NCI-H1930 (cell line): Measurements from ENCODE around the gene B4GALNT4.
"Not testable (repeated sequence)": the region's sequence is repeated elsewhere in the genome, so short reads cannot be mapped to it uniquely, and the experiment has no call there.

Experiments used
- DNase-seq, 2 experiments: peaks; one replicate each; lab custom pipeline; 2025; lab: John Stamatoyannopoulos, UW

The B4GALNT4 gene, protein sequence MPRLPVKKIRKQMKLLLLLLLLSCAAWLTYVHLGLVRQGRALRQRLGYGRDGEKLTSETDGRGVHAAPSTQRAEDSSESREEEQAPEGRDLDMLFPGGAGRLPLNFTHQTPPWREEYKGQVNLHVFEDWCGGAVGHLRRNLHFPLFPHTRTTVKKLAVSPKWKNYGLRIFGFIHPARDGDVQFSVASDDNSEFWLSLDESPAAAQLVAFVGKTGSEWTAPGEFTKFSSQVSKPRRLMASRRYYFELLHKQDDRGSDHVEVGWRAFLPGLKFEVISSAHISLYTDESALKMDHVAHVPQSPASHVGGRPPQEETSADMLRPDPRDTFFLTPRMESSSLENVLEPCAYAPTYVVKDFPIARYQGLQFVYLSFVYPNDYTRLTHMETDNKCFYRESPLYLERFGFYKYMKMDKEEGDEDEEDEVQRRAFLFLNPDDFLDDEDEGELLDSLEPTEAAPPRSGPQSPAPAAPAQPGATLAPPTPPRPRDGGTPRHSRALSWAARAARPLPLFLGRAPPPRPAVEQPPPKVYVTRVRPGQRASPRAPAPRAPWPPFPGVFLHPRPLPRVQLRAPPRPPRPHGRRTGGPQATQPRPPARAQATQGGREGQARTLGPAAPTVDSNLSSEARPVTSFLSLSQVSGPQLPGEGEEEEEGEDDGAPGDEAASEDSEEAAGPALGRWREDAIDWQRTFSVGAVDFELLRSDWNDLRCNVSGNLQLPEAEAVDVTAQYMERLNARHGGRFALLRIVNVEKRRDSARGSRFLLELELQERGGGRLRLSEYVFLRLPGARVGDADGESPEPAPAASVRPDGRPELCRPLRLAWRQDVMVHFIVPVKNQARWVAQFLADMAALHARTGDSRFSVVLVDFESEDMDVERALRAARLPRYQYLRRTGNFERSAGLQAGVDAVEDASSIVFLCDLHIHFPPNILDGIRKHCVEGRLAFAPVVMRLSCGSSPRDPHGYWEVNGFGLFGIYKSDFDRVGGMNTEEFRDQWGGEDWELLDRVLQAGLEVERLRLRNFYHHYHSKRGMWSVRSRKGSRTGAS

DNA sequence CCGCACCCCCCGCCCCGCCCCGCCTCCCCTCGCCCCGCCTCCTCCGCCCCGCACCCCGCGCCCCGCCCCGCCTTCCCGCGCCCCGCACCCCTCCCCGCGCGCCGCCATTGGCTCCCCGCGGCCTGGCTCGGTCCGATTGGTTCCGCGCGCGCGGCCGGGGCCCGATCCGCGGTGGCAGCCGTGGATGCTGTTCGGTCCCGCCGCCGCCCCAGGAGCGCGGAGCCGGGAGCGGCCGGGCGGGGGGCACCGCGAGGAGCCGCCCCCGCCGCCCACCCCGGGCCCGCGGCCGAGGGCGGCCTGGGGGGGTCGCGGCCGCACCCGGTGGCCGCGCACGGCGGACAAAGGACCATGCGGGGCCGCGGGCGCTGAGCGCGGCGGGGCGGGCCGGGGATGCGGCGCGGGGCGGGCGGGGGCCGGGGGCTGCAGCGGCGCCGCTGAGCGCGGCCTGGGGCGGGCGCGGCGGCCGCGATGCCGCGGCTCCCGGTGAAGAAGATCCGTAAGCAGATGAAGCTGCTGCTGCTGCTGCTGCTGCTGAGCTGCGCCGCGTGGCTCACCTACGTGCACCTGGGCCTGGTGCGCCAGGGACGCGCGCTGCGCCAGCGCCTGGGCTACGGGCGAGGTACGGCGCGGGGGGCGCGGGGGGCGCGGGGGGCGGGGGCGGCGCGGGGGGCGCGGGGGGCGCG, at the start of gene B4GALNT4:
TSS of gene B4GALNT4 (plus strand) at position 164 of the 683 bp plus-strand sequence. CDS start at position 469, 305 bp downstream.
- peak; percentile 52 to 66 for DNase-seq

- DNase-seq, result not testable (repeated sequence)
Observed at GRCh38 chr11:319888-320273, 49.4 kb upstream of the B4GALNT4 start.

DNA sequence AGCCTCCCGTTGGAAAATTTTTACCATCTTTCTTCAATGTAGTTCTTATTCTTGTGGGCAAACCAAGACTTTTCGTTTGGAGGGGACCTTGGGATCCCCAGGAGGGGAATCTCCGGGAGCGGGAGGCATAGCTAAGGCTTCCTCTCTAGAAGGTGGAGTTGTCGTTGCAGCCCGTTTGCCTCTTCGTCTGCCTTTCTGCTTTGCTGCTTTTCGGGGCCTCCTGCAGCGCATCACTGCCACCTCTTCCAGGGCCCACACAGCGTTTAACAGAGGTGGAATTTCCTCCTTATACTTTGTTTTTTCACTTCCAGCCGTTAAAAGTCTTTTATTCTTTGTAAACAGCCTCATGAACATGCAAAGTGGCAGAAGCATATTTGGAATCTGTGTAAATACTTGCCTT, 45.1 kb upstream of the B4GALNT4 start:
- DNase-seq, result no peak

DNA sequence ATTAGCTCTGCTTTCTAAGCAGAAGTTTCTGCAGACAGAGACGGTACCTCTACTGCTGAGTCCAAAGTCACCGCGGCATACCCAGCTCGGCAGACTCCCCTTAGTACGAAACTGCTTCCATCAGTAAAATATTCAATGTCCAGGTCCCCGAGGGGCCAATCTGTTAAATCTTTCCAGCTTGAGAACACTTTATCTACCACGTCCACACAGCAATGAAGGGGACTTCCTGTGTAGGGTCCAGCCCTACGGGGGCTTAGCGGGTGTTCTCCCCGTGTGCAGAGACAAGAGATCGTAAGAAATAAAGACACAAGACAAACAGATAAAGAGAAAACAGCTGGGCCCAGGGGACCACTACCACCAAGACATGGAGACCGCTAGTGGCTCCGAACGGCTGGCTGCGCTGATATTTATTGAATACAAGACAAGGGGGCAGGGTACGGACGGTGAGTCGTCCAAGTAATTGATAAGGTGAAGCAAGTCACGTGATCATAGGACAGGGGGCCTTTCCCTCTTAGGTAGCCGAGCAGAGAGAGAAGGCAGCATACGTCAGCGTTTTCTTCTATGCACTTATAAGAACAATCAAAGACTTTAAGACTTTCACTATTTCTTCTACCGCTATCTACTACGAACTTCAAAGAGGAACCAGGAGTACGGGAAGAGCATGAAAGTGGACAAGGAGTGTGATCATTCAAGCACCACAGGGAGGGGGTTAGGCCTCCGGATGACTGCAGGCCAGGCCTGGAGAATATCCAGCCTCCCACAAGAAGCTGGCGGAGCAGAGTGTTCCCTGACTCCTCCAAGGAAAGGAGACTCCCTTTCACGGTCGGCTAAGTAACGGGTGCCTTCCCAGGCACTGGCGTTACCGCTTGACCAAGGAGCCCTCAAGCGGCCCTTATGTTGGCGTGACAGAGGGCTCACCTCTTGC, 44.4 kb upstream of the B4GALNT4 start:
- not testable (repeated sequence) for DNase-seq

DNA sequence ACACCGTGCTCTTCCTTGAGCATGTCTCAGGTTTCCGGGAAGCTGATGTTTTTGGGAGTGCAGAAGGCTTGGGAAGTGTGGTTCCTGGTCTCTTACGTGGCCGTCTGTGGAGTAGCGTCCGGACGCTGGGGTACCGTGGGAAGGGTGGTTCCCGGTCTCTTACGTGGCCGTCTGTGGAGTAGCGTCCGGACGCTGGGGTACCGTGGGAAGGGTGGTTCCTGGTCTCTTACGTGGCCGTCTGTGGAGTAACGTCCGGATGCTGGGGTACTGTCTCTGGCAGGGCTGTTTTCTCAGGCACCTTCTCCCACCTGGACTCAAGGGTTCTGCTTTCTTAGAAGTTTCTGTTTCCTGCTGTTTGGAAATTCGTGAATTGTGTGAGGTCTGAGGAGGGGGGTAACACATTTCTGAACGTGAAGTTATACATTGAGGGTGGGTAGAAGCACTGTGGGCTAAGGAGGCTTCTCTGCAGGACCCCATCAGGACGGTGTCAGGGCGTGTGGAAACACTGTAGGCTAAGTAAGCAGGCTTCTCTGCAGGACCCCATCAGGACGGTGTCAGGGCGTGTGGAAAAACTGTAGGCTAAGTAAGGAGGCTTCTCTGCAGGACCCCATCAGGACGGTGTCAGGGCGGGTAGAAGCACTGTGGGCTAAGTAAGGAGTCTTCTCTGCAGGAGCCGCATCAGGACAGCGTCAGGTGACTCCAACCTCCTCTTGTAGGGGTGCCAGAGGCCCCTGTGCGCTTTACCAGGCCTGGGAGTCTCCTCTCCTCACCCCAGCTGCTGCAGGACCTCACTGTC, 43.3 kb upstream of the B4GALNT4 start:
- no peak for DNase-seq

DNA sequence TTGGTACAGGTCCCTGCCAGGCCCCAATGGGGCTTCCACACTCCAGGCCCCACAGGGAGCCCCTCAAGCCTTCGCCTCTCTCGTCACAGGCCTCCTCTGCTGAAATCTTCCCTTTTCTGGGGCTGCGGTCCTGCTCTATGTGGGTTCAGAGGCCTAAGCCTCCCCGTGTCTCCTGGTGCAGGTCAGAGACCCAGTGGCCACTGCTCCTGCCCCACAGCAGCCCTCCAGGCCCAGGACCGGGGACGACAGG, 42.8 kb upstream of the B4GALNT4 start:
- no peak for DNase-seq

GRCh38 chr11:326842-327580, 42.3 kb upstream of the B4GALNT4 start:
- DNase-seq, result no peak

DNA sequence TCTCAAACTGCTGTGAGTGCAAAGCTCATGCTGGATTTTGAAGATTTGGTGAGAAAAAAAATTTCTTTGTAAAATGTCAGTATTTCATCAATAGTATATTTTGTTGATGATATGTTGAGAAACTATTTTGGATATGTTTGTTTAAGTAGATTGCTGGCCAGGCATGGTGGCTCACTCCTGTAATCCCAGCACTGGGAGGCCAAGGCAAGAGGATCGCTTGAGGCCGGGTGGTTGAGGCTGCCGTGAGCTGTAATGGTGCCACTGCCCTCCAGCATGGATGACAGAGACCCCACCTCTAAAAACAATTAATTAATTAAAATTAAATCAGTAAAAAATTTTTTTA, 41.7 kb upstream of the B4GALNT4 start:
- DNase-seq, result no peak

- DNase-seq, result no peak
Observed at GRCh38 chr11:328012-328411, 41.3 kb upstream of the B4GALNT4 start.

GRCh38 chr11:328516-329100, 40.7 kb upstream of the B4GALNT4 start:
- not testable (repeated sequence) for DNase-seq

GRCh38 chr11:329886-330253, 39.4 kb upstream of the B4GALNT4 start:
- DNase-seq, result no peak

GRCh38 chr11:330307-330693, 39.0 kb upstream of the B4GALNT4 start:
- no peak for DNase-seq

- no peak for DNase-seq
Observed at GRCh38 chr11:330694-331357, 38.5 kb upstream of the B4GALNT4 start.

GRCh38 chr11:331358-332060, 37.8 kb upstream of the B4GALNT4 start:
- no peak for DNase-seq

GRCh38 chr11:332651-333480, 36.4 kb upstream of the B4GALNT4 start:
- no peak for DNase-seq

DNA sequence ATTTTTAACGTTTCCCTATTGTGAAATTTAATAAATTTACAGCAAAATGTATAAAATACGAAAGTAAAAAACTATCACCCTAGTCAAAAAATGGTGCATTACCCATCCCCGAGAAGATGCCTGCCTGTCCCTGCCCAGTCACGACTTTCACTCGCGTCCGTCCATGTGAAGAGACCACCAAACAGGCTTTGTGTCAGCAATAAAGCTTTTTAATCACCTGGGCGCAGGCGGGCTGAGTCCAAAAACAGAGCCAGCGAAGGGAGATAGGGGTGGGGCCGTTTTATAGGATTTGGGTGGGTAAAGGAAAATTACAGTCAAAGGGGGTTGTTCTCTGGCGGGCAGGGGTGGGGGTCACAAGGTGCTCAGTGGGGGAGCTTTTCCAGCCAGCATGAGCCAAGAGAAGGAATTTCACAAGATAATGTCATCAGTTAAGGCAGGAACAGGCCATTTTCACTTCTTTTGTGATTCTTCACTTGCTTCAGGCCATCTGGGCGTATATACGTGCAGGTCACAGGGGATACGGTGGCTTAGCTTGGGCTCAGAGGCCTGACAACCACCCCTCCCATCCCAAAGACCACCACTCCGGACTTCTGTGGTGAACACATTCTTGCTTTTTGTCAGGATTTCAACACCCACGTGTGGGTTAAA, 35.6 kb upstream of the B4GALNT4 start:
- not testable (repeated sequence) for DNase-seq
